GM21447 (cell line): ENCODE results near the gene MICALL2.

ENCODE experiments used
- ATAC-seq: cut with Tn5 transposase; IDR thresholded peaks from one replicate; pipeline ENCODE4 v1.9.1; 2021; ENCODE audit not compliant: unreplicated experiment

The MICALL2 gene

DNA sequence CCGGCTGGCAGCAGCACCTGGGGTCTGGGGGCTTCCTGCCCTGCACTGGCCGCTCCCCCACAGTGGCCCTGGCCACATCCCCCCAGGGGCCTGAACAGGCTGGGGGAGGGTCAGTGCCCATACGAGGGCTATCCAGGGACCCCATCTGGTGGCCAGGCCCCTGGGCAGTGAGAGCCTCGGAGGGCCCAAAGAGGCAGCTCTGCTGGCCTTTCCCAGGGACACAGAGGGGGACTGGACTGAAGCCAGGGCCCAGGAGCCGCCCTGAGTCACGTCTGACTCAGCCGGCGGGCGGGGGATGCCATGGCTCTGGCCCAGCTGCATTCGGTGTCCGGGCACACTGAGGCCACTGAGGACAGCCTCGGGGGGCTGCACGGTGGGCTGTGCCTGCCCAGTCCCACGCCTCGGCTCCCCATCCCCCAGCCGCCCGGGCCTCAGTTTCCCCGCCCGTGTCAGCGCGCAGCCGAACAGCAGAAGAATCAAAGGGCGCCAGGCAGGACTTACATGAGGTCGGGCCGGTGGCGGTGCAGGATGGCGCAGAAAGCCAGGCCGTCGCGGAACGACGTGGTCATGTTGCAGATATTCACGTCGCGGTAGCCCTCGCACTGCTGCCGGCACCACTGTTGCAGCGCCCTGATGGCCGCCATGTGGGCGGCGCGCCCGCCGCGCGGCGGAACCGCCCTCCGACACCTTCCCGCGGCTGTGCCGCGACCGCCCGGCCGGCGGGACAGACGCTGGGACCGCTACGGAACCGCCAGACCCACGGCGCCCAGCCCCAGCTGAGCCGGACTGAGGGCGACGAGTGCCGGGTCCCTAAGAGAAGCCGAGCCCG lies at the start of gene MICALL2:
TSS of gene MICALL2 (minus strand) at position 788 of the 829 bp plus-strand sequence. CDS start at position 644, 144 bp downstream.
- ATAC-seq, result peak; percentile 8

DNA sequence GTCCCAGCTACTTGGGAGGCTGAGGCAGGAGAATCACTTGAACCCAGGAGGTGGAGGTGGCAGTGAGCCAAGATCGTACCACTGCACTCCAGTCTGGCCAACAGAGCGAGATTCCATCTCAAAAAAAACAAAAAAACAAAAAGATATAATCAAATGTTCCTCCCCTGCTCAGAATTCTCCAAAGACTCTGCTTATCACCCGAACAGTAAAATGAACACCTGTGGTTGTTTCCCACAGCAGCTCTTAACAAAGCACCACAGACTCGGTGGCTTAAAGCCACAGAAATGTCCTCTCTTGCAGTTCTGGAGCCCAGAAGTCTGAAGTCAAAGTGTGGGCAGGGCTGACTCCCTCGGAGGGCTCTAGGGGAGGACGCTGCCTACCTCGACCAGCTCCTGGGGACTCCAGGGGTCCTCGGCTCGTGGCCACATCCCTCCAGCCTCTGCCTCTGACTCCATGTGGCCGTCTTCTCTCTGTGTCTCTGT lies 49.0 kb upstream of the MICALL2 start:
- no peak for ATAC-seq

- ATAC-seq, result no peak
These were observed 46.7 kb upstream of the MICALL2 start for GRCh38 chr7:1505731-1506550.

GRCh38 chr7:1503816-1504775 lies 44.8 kb upstream of the MICALL2 start, which contains the start of gene INTS1:
TSS of gene INTS1 (minus strand) at chr7:1504389. CDS start at chr7:1503960, 429 bp downstream.
- peak; percentile 71 for ATAC-seq

DNA sequence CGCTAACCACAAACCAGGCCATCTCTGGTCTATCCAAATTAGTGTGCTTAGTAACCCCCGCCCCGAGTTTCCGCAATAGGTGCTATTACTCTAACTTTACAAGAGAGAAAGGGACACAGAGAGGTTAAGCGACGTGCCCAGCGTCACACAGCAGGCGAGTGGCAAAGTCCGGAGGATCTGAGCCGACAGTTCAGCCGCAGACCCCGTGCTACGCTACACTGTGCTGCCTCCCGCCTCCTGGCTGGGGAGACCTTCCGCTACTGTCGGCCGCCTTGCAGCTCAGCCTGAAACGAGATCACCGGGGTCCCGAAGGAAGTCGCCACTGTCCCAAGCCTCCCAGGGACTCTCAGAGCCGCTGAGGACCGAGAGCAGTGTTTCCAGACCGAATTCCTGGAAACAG lies 44.1 kb upstream of the MICALL2 start:
- ATAC-seq, result no peak

DNA sequence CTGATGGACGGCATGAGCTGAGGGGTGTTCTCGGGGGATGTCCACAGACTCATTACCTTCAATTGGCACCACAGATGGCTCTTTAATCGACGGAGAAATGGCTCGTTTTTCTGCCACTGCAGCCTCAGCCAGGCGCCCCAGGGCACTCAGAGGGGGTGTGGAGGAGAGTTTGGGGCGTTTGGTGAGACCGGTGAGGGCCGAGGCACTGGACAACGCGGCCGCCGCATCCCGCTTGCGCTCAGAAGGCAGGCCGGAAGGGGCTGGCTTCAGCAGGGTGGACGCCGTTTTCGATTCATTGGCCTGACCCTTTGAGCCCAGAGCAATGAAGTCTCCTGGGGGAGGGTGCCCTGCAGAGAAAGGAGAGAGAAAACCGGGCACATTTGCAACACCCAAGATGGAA lies 43.6 kb upstream of the MICALL2 start:
- ATAC-seq, result no peak

GRCh38 chr7:1501487-1502270 lies 42.4 kb upstream of the MICALL2 start:
- ATAC-seq, result no peak

DNA sequence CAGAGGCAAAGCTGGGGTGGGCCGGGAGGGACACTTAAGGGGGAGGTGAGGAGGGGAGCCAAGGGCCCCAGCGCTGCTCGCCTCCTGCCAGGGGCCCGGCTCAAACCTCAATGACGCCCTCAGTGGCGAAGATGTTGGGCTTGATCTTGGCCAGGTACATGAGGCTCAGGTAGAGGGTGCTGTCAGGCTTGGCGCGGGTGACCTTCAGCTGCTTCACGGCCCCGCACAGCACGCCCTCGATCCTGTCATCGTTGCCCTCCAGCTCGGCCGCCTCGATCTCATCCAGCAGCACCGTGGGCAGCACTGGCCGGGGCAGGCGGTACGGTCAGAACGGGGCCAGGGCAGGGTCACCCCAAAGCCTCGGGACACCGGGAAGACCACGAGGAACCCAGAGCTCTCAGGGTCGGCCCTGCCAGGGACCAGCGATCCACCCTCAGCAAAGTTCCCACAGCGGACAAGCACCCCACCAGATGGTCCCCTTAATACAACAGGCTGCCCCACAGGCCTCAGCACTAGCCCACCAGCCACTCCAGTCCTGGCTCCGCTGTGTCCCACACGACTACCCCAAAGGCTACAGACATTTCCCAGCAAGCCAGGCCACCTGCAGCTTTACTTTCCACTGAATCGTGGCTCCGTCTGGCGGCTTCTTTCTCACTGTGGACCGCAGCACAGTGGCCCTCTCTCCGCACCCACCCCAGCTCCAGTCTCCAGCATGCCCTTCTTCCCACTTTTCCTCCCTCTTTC lies 41.0 kb upstream of the MICALL2 start:
- no peak for ATAC-seq

GRCh38 chr7:1499367-1500029 lies 40.2 kb upstream of the MICALL2 start:
- no peak for ATAC-seq

- no peak for ATAC-seq
These were observed 39.4 kb upstream of the MICALL2 start for GRCh38 chr7:1498370-1499305.

- no peak for ATAC-seq
These were observed 38.1 kb upstream of the MICALL2 start for GRCh38 chr7:1497293-1497927.

DNA sequence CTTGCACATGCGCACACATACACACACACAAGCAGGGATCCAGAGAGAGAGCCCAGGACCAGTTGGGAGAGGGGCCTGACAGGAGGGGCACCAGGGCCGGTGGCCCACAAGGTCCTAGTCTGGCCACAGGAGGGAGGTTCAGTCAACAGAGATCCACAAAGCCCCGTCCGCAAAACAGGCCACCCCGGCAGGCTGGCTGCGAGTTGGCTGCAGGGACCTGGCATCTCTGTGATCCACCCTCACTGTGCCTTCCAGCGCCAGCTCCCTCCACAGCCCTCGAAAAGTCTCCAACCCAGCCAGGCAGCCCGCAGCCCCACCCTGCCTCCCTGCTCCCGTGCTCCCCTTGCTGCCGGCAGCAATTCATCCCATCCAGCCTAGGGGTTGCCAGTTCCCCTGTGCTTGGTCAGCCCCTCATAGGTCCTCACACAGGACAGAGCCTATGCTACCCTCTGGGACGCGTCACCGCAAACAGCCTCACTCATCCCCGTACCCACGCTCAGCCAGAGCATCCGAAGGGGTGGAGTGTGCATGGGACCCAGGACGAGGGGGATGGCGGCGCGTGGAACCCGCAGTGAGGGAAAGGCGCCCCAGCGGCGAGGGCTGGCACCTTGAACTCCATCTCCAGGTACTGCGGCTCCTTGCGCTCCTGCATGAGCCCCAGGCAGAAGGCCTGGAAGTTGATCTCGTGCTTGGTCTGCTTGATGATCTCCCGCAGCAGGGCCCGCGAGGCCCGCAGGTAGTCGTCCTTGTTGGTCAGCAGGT lies 37.4 kb upstream of the MICALL2 start:
- no peak for ATAC-seq

DNA sequence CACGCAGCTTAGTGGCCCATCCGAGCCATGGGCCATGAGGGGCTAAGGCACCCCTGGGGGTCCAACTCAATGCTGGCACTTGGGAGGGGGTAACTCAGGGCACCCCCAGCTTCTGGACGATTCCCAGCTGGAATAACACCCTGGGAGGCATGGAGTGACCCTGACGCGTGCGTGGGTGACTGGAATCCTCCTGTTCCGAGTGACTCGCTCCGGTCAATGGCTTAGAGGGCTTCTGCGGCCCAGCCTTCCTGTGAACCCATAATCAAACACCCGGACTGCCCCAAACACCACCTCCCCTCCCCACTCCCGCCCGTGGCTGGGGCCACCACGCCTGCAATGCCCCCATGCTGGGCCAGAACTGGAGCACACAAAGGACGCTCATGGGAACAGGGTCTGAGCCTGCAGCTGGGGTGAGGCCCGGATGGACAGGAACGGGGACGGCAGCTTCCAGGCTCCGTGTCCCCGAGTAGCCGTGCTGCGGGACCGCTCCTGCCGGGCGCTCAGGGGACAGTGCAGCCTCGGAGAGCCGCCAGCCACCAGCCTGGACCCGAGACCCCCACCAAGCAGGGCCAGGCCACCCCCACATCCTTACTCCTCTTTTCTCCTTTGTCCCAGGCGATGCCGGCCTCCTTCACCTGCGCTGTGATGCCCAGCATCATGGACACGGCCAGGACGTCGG lies 36.4 kb upstream of the MICALL2 start:
- ATAC-seq, result no peak

DNA sequence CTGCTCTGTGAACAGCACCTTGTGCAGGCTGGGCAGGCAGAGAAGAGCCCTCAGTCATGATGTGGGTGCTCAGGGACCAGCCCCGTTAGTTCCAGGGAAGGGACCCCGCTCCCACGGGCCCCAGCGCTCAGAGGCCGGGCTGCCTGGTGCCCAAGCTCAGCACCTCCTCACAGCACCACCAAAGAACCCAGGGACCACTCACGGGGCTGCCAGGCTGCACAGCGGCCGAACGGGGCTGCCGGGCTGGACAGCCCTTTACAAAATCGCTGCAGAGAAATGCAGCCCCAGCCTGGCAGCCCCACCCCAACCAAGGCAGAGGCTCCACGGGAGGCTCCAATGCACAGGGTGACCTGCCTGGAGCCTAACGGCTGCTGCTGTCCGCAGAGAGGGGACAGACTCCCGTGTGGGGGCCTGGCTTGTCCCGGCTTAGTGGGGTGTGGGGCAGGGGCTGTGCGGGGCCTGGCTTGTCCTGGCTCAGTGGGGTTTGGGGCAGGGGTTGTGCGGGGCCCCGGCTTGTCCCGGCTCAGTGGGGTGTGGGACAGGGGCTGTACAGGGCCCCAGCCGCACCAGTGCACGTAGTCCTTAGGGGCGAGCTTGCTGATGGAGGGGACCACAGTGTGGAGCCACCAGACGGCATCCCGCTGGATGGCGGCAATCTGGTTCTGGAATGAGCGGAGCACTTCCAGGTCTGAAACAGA lies 35.7 kb upstream of the MICALL2 start:
- no peak for ATAC-seq

- no peak for ATAC-seq
These were observed 35.2 kb upstream of the MICALL2 start for GRCh38 chr7:1494447-1494846.
